Measurements from ENCODE around the gene FAM20A.

The FAM20A gene

DNA sequence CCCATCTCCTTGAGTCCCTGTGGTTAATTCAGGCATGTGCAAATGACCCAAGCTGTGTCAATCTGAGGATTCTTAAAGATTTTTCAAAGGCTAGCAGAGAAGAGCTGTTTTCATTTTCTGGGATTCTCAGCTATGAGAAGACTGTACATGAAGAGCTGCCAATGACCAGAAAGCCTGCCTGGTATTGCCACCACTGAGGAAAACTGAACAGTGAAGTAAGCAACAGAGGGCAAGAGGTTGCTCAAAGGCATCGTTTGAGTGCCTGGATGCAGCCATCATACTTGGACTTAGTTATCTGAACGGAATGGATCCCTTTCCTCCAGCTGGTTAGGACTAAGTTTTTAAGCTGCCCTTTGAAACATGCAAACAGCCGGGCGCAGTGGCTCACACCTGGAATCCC is 38.4 kb downstream of the FAM20A start:
- Histone ChIP-seq H3K36me3 (no peaks in the 10 kb centered on the region), H3K27ac (no peak overlapping the region), H3K4me3 (ENCODE audit: low read depth, low read length) (no peak overlapping the region), H3K9me3 (ENCODE audit: severe bottlenecking) (no peaks in the 10 kb centered on the region), H3K27me3 (ENCODE audit: insufficient read depth, low read depth, severe bottlenecking) (no peaks in the 10 kb centered on the region)
- no peak for DNase-seq
- TF ChIP-seq, protein P1, sequence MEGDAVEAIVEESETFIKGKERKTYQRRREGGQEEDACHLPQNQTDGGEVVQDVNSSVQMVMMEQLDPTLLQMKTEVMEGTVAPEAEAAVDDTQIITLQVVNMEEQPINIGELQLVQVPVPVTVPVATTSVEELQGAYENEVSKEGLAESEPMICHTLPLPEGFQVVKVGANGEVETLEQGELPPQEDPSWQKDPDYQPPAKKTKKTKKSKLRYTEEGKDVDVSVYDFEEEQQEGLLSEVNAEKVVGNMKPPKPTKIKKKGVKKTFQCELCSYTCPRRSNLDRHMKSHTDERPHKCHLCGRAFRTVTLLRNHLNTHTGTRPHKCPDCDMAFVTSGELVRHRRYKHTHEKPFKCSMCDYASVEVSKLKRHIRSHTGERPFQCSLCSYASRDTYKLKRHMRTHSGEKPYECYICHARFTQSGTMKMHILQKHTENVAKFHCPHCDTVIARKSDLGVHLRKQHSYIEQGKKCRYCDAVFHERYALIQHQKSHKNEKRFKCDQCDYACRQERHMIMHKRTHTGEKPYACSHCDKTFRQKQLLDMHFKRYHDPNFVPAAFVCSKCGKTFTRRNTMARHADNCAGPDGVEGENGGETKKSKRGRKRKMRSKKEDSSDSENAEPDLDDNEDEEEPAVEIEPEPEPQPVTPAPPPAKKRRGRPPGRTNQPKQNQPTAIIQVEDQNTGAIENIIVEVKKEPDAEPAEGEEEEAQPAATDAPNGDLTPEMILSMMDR (IDR thresholded peaks at IDR 0.05; ENCODE audit: low read depth, low read length) = no peak

DNA sequence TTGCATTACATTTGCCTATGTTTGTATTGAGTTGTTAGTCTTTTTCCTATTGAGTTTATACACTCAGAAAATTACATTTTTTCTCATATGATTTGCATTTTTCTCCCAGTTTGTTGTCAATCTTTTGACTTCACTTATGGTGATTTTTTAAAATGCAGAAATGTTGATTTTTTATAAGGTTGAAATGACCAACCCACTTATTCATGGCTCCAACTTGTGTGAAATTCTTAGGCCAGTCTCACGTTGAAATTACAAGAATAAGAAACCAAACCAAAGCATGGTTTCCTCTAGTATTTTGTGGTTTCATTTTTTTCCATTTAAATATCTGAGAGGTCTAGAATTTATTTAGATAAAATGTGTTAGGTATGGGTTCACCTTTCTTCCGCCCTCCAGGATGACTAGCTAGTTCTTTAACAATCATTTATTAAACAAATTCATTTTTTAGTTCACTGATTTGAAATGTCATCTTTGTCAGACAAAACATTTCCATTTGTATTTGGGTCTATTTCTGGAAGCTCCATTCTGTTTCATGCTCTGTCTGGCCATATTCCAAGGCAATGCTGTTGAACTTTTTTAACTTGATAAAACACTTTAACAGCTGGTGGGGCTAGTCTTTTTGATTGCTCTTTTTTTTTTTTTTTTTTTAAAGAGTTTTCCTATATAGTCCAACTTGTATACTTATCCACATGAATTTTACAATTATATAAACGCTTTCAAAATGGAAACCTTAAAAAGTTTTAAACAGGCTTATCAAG is 40.0 kb downstream of the FAM20A start:
- H3K27ac ChIP-seq = no peak overlapping the region
- H3K9me3 ChIP-seq (ENCODE audit: severe bottlenecking) = no peaks in the 10 kb centered on the region
- H3K36me3 ChIP-seq = no peaks in the 10 kb centered on the region
- no peaks in the 10 kb centered on the region for H3K27me3 ChIP-seq (ENCODE audit: insufficient read depth, low read depth, severe bottlenecking)
- DNase-seq = no peak
- no peak overlapping the region for H3K4me3 ChIP-seq (ENCODE audit: low read depth, low read length)
- TF ChIP-seq, protein P1 (IDR thresholded peaks at IDR 0.05; ENCODE audit: low read depth, low read length) = no peak

DNA sequence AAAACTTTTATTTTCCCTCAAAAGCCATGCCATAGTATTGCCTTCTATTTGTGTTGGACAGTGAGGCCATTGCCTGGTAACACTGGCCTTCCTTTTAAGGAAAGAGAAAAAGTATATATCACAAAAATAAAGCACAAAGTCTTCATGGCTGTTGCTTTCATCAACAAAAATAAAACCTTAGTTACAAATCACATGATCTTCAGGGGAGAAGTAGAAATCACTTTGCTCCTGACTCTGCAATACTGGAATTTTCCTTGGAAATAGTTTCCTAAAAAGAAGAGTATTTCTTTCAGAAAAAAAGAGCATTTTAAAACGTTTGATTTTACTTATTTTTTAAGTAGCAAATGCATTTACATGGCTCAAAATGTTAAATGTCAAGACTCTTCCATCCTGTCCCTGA is 41.9 kb downstream of the FAM20A start:
- DNase-seq = no peak
- H3K9me3 ChIP-seq (ENCODE audit: severe bottlenecking) = peaks cover 6% of the 10 kb centered on the region

DNA sequence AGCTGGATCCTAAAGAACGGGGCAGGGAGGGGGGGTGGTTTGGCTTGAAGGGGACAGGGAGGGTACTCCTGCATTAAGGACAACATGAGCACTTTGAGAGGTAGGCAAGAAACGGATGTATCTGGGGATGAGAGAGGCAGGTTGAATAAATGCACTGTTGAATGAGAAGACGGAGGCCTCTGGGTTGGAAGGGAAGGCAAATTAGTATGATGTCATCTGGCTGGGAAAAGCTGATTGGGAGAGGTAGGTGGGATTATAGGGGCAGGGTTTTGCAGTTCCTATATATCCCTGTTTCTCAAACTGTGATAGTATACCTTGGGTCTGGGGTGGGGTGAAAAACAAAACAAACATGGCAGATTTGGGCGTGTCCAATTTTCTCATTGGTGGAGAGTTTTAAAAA is 44.6 kb downstream of the FAM20A start:
- H3K9me3 ChIP-seq (ENCODE audit: severe bottlenecking) = peaks cover 6% of the 10 kb centered on the region
- H3K4me3 ChIP-seq (ENCODE audit: low read depth, low read length) = no peak overlapping the region
- DNase-seq = no peak
- no peaks in the 10 kb centered on the region for H3K36me3 ChIP-seq
- no peak overlapping the region for H3K27ac ChIP-seq
- H3K27me3 ChIP-seq (ENCODE audit: insufficient read depth, low read depth, severe bottlenecking) = no peaks in the 10 kb centered on the region
- TF ChIP-seq, protein P1 (IDR thresholded peaks at IDR 0.05; ENCODE audit: low read depth, low read length) = no peak

More for the DNA sequence above, 41.9 kb downstream of the FAM20A start:
- no peaks in the 10 kb centered on the region for H3K36me3 ChIP-seq
- no peak overlapping the region for H3K27ac ChIP-seq
- TF ChIP-seq, protein P1 (IDR thresholded peaks at IDR 0.05; ENCODE audit: low read depth, low read length) = no peak
- H3K4me3 ChIP-seq (ENCODE audit: low read depth, low read length) = no peak overlapping the region
- H3K27me3 ChIP-seq (ENCODE audit: insufficient read depth, low read depth, severe bottlenecking) = no peaks in the 10 kb centered on the region

DNA sequence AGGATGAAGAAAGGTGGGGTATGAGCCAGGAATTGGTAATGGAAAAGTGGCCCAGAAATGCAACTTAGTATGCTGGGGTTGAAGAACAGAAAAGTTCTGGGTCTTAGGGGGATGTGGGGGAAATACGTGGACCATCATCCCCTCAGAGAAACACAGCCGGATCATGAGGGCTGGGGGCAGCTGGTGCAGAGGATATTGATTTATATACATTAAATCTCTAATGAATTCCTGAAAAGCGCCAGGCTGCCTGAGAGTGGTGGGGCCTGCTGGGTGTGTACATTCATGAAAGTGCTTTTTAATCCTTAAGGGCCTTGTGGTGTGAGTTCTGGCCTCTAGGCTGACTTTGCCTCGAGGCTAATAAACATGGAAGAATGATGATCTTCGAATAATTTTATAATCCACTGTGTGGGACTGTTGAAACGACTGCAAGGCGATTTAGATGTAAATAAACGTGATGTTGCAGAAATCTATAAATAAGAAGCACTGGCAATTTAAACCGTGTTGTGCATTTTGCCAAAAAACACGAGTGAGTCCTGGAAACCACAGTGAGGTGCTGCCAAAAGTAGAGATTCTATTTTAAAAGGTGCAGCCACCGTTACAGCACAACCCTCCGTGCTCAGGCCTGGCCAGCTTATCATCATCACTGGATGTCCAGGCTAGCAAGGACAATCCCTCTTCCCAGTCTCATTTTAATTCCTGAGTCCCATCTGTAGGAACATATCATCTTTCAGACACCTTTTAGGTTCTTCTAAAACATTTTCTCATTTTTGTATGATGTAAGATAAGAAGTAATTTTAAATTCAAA is 56.9 kb downstream of the FAM20A start:
- Histone ChIP-seq H3K9me3 (ENCODE audit: severe bottlenecking) (no peaks in the 10 kb centered on the region), H3K27me3 (ENCODE audit: insufficient read depth, low read depth, severe bottlenecking) (no peaks in the 10 kb centered on the region), H3K36me3 (peaks cover 15% of the 10 kb centered on the region), H3K27ac (no peak overlapping the region), H3K4me3 (ENCODE audit: low read depth, low read length) (no peak overlapping the region)
- TF ChIP-seq, protein P1 (IDR thresholded peaks at IDR 0.05; ENCODE audit: low read depth, low read length) = no peak
- no peak for DNase-seq

Data from WERI-Rb-1 (cell line).